Chondrocyte (in vitro differentiated cells): ENCODE results near the gene STK16. TPM values are rescaled to one million over a fixed set of nuclear protein-coding genes. Genes with fewer than 3 reads are reported as not detected.
A peak's percentile ranks its signal among the peaks of the same experiment; 100 is the strongest.

Experiments used
- DNase-seq: peaks from one replicate; pipeline ENCODE4 v3.0.0; 2021; ENCODE audit warnings: mixed read lengths, low spot score
- H3K27ac Mint-ChIP-seq: one replicate; pipeline ENCODE4 v1.8.0; 2021; ENCODE audit warnings: mild to moderate bottlenecking, moderate library complexity, mixed read lengths; ENCODE audit not compliant: unreplicated experiment
- H3K27me3 Mint-ChIP-seq: 2 replicates; pipeline ENCODE4 v1.8.0; 2021; ENCODE audit warnings: low read depth, mixed read lengths
- H3K36me3 Mint-ChIP-seq: 2 replicates; pipeline ENCODE4 v1.8.0; 2021; ENCODE audit warnings: low read depth, mixed read lengths
- H3K4me1 Mint-ChIP-seq: 2 replicates; pipeline ENCODE4 v1.8.0; 2021; ENCODE audit warnings: low read depth, mild to moderate bottlenecking, mixed read lengths
- H3K4me3 Mint-ChIP-seq: one replicate; pipeline ENCODE4 v1.8.0; 2021; ENCODE audit warnings: mild to moderate bottlenecking, moderate library complexity, mixed read lengths; ENCODE audit not compliant: unreplicated experiment
- H3K9me3 Mint-ChIP-seq: 2 replicates; pipeline ENCODE4 v1.8.0; 2021; ENCODE audit warnings: low read depth, mixed read lengths
- total RNA-seq: library from RNA; stranded (reverse); gene quantifications from 3 replicates; pipeline ENCODE4 v1.2.1, GENCODE V29; 2021
- TF ChIP-seq, protein P1 (sequence below): fragments of 200-600 bp; sonication (generic); IDR thresholded peaks from 2 replicates; pipeline ENCODE4 v1.5.0; 2021; ENCODE audit warnings: antibody characterized with exemption, mild to moderate bottlenecking, moderate library complexity

The STK16 gene
- total RNA-seq, 1 donor from 2014 or later: 24.4 TPM

DNA sequence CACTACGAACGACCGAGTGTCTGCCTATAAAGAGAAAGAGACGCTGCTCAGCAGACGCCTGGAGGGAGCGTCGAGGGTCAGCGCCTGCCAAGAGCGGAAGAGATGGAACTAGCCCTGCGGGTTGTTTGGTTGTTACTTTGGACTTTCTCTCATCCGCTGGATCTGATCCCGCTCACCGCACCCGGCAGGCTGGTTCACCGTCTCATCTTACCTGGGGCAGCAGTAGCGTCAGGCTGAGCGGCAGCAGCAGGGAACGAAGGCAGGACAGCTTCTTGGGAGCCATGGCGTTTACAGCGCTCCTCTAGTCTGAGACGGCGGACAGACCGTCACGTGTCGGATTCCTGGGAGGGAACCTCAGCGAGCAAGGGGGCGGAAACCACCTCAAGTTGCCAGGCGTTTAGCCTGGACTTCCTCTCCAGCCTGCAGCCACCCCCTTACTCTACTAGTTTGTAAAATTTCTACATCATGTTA is 2.0 kb upstream of the STK16 start:
- no peaks in the 10 kb centered on the region for H3K36me3 Mint-ChIP-seq
- no peak for DNase-seq
- H3K4me1 Mint-ChIP-seq: peaks cover 24% of the 10 kb centered on the region
- H3K27me3 Mint-ChIP-seq: no peaks in the 10 kb centered on the region
- no peaks in the 10 kb centered on the region for H3K9me3 Mint-ChIP-seq
- H3K27ac Mint-ChIP-seq: no peak overlapping the region
- TF ChIP-seq, protein P1, sequence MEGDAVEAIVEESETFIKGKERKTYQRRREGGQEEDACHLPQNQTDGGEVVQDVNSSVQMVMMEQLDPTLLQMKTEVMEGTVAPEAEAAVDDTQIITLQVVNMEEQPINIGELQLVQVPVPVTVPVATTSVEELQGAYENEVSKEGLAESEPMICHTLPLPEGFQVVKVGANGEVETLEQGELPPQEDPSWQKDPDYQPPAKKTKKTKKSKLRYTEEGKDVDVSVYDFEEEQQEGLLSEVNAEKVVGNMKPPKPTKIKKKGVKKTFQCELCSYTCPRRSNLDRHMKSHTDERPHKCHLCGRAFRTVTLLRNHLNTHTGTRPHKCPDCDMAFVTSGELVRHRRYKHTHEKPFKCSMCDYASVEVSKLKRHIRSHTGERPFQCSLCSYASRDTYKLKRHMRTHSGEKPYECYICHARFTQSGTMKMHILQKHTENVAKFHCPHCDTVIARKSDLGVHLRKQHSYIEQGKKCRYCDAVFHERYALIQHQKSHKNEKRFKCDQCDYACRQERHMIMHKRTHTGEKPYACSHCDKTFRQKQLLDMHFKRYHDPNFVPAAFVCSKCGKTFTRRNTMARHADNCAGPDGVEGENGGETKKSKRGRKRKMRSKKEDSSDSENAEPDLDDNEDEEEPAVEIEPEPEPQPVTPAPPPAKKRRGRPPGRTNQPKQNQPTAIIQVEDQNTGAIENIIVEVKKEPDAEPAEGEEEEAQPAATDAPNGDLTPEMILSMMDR: no peak
- no peak overlapping the region for H3K4me3 Mint-ChIP-seq

DNA sequence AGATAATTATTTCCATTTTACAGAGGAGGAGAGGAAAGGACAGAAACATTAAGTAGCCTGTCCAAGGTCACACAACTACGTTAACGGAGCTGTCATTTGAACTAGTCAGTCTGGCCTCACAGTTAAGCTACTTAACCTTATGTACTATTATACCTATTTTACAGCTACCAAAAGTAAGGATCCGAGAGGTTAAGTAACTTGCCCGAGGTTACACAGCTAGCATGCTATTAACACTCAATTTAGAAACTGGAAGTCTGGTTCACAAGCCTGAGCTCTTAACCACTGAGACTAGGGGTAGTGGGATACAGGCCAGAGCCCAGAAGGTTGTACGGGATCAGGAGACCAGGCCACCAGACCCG is 511 bp upstream of the STK16 start:
- H3K4me3 Mint-ChIP-seq: peak overlapping the region; percentile 90
- H3K9me3 Mint-ChIP-seq: no peaks in the 10 kb centered on the region
- no peaks in the 10 kb centered on the region for H3K27me3 Mint-ChIP-seq
- H3K4me1 Mint-ChIP-seq: peaks cover 38% of the 10 kb centered on the region
- TF ChIP-seq, protein P1: no peak
- peak overlapping the region; percentile 95 for H3K27ac Mint-ChIP-seq
- DNase-seq: no peak
- no peaks in the 10 kb centered on the region for H3K36me3 Mint-ChIP-seq

DNA sequence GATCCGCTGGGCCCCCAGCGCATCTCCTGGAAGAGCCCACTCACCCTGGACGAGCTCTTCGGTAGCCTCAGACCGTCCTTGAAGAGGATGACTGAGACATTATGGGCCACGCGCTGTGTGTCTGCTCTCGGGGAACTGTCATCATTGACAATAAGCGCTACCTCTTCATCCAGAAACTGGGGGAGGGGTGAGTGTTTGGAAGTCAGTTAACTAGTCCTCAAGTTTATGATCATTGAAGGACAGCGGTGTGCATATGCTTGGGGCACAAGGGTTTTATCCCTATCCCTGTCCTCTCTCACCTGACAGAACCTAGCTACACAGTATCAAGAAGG is 586 bp downstream of the STK16 start:
- peaks cover 49% of the 10 kb centered on the region for H3K4me1 Mint-ChIP-seq
- H3K27me3 Mint-ChIP-seq: no peaks in the 10 kb centered on the region
- peak overlapping the region; percentile 90 for H3K4me3 Mint-ChIP-seq
- no peaks in the 10 kb centered on the region for H3K36me3 Mint-ChIP-seq
- H3K9me3 Mint-ChIP-seq: no peaks in the 10 kb centered on the region
- DNase-seq: no peak
- peak overlapping the region; percentile 95 for H3K27ac Mint-ChIP-seq
- TF ChIP-seq, protein P1: no peak

DNA sequence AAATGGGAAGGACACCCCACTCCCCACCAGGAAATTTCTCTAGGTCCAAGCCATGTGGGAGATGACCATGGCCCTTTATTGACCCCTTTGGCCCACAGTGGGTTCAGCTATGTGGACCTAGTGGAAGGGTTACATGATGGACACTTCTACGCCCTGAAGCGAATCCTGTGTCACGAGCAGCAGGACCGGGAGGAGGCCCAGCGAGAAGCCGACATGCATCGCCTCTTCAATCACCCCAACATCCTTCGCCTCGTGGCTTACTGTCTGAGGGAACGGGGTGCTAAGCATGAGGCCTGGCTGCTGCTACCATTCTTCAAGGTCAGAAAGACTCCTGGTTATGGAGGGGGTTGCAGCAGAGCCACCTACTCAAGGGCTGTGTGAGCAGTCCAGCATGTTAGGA is 1.3 kb downstream of the STK16 start:
- Mint-ChIP-seq H3K27ac (peak overlapping the region; percentile 38), H3K27me3 (no peaks in the 10 kb centered on the region)

DNA sequence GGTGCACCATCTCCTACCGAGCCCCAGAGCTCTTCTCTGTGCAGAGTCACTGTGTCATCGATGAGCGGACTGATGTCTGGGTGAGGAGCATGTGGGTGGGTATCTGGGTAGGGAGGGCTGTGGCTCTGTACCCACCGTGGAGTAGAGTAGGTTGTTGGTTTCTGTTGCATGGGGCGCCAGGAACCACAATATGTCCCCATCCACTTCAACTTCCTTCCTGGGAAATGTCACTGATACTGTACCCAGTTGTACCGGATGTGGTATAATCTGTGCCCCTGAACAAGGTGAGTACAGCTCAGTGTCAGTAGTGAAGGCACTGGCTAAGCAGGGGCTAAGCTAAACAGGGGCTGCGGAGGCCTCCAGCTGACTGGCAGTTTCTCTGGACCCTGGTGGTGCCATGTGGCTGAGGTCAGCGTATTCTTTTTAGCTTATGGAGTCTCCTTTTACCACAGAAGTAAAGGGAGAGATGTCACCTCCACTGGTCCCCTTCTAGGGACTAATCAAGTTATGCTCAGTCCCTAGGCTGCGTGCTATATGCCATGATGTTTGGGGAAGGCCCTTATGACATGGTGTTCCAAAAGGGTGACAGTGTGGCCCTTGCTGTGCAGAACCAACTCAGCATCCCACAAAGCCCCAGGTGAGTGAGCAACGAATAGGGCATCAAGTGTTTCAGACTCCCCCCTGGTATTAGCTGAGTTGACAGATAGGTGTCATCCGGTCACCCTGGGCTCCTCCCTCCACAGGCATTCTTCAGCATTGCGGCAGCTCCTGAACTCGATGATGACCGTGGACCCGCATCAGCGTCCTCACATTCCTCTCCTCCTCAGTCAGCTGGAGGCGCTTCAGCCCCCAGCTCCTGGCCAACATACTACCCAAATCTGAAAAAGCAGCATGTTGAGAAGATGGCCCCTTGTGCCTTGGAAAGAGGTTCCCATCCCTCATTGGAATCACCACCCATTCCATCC is 2.7 kb downstream of the STK16 start:
- peaks cover 70% of the 10 kb centered on the region for H3K4me1 Mint-ChIP-seq

More for the DNA sequence above, 1.3 kb downstream of the STK16 start:
- Mint-ChIP-seq H3K9me3 (no peaks in the 10 kb centered on the region), H3K4me1 (peaks cover 56% of the 10 kb centered on the region), H3K36me3 (no peaks in the 10 kb centered on the region), H3K4me3 (no peak overlapping the region)
- TF ChIP-seq, protein P1: no peak
- DNase-seq: no peak

More for the DNA sequence above, 2.7 kb downstream of the STK16 start:
- Mint-ChIP-seq H3K9me3 (no peaks in the 10 kb centered on the region), H3K4me3 (no peak overlapping the region), H3K27ac (peak overlapping the region; percentile 98), H3K27me3 (no peaks in the 10 kb centered on the region), H3K36me3 (no peaks in the 10 kb centered on the region)
- DNase-seq: no peak
- TF ChIP-seq, protein P1: no peak
